ENCODE measurements around the gene ZNF536.

DNA sequence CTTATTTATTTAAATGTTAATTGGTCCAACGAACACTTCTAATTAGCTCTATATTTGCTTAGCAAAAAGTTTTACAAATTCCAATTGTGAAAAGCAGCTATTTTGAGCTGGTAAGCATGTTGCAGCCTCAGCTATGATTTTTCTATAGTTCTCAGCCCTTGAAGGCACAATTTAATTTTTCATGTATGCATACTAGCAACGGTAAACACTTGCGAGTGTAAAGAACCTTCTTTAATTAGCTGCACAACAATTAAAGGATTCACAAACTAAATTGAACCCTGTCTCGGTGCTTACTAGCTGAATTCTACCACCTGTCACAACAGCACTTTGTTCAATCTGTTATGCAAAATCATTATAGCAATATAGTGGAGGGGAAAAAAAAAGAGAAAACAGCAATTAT lies 29.8 kb downstream of the ZNF536 start:
- no peak for TF ChIP-seq CTCF (IDR thresholded peaks at IDR 0.05)
- no peak for TF ChIP-seq POLR2A (IDR thresholded peaks at IDR 0.05)

Data from esophagus squamous epithelium (tissue), 4 donors.